H1 (cell line): ENCODE results near the gene ELMO1. TPM values are rescaled to one million over a fixed set of nuclear protein-coding genes. Genes with fewer than 3 reads are reported as not detected.

Source experiments
- BCL11A ChIP-seq, 2 experiments: IDR thresholded peaks; one replicate each; pipeline ENCODE4 v1.6.1; 2011; ENCODE audit warnings: low read depth in 2 of 2, low read length in 2 of 2, mild to moderate bottlenecking in 2 of 2
- CTBP2 ChIP-seq: IDR thresholded peaks from 2 replicates; pipeline ENCODE4 v1.7.0; 2011; ENCODE audit warnings: borderline replicate concordance, mild to moderate bottlenecking, moderate library complexity, mixed read lengths, low read length; ENCODE audit not compliant: insufficient read depth, insufficient read length
- HDAC6 ChIP-seq: IDR thresholded peaks from one replicate; pipeline ENCODE4 v1.7.1; 2012; ENCODE audit warnings: low read depth, mild to moderate bottlenecking, inconsistent platforms, low read length, moderate library complexity
- MAFK ChIP-seq: IDR thresholded peaks from 2 replicates; pipeline ENCODE4 v1.6.1; 2012; ENCODE audit warnings: low read depth, mild to moderate bottlenecking, improper control_type of control experiment, low read length
- polyA plus RNA-seq, 7 experiments: library from polyadenylated mRNA; depleted of rRNA in 3 of 7; stranded (reverse) in 5 of 7; unstranded in 2 of 7; fragments of >200 nt in 5 of 7; fragments of 200-250 nt in 2 of 7; gene quantifications; 1 replicate in 5 of 7; 2 replicates in 1 of 7; 4 replicates in 1 of 7; pipeline versions ENCODE4 v1.2.1 to v1.2.3, GENCODE V29; 2011 to 2013; ENCODE audit warnings: missing spikeins in 2 of 7, mixed read lengths in 2 of 7
- total RNA-seq: library from RNA; stranded (reverse); fragmentation: NEBNext Ultra II Directional; extraction: Animal tissue kit (Norgen Biotek cat#: 25700); gene quantifications from 2 replicates; pipeline ENCODE4 v1.2.1, GENCODE V29; 2021

Gene ELMO1
- total and polyA plus RNA-seq, 2 of the 8 experiments (the other 6 are each of a cell fraction or from before 2014, with no cell fraction given) = 18.4 to 21.0 TPM

- TF ChIP-seq HDAC6 = no peak
- no peak for TF ChIP-seq BCL11A (IDR thresholded peaks at IDR 0.05; ENCODE audit: low read depth in 2 of 2, low read length in 2 of 2)
- TF ChIP-seq MAFK = no peak
- TF ChIP-seq CTBP2 = no peak
These were observed 577.9 kb downstream of the ELMO1 start (continued) for GRCh38 chr7:36870625-36871354.
